SK-N-SH treated with all-trans-retinoic acid at 6 μM for 48 hours (cell line): ENCODE measurements around the gene SOX8.

ENCODE experiments used
- ARNTL ChIP-seq: fragments of 450-650 bp; formaldehyde crosslinking; IDR thresholded peaks from 2 replicates; pipeline ENCODE4 v1.5.0; 2020; ENCODE audit warnings: low read depth, mild to moderate bottlenecking, moderate library complexity, borderline replicate concordance
- ESRRG ChIP-seq: fragments of 250-450 bp; sonication (Bioruptor Pico); IDR thresholded peaks from 2 replicates; pipeline ENCODE4 v1.6.1; 2021; ENCODE audit warnings: mild to moderate bottlenecking
- PATZ1 ChIP-seq: fragments of 250-450 bp; sonication (Bioruptor Pico); IDR thresholded peaks from 2 replicates; pipeline ENCODE4 v1.8.0; 2020; ENCODE audit warnings: mild to moderate bottlenecking, moderate library complexity, borderline replicate concordance
- POU6F1 ChIP-seq: fragments of 250-450 bp; sonication (Bioruptor Pico); IDR thresholded peaks from 2 replicates; pipeline ENCODE4 v1.8.0; 2021; ENCODE audit warnings: low read depth, mild to moderate bottlenecking, moderate library complexity, borderline replicate concordance
- PPARA ChIP-seq: fragments of 250-450 bp; sonication (Bioruptor Pico); IDR thresholded peaks from 2 replicates; pipeline ENCODE4 v1.5.0; 2020; ENCODE audit warnings: mild to moderate bottlenecking, borderline replicate concordance
- TSHZ2 ChIP-seq: fragments of 250-450 bp; sonication (Bioruptor Pico); IDR thresholded peaks from 2 replicates; pipeline ENCODE4 v1.5.0; 2020; ENCODE audit warnings: mild to moderate bottlenecking, moderate library complexity
- ZC3H10 ChIP-seq: fragments of 250-450 bp; sonication (Bioruptor Pico); IDR thresholded peaks from 2 replicates; pipeline ENCODE4 v1.5.1; 2021; ENCODE audit warnings: mild to moderate bottlenecking, moderate library complexity
- ZFP30 ChIP-seq: fragments of 450-650 bp; formaldehyde crosslinking; IDR thresholded peaks from 2 replicates; pipeline ENCODE4 v1.5.0; 2022; ENCODE audit warnings: mild to moderate bottlenecking, moderate library complexity
- ZNF8 ChIP-seq: fragments of 450-650 bp; formaldehyde crosslinking; IDR thresholded peaks from 2 replicates; pipeline ENCODE4 v1.5.0; 2020; ENCODE audit warnings: mild to moderate bottlenecking, moderate library complexity
- TF ChIP-seq, protein P1 (sequence below): fragments of 250-450 bp; sonication (Bioruptor Pico); IDR thresholded peaks from 2 replicates; pipeline ENCODE4 v1.5.1; 2021; ENCODE audit warnings: mild to moderate bottlenecking, moderate library complexity

DNA sequence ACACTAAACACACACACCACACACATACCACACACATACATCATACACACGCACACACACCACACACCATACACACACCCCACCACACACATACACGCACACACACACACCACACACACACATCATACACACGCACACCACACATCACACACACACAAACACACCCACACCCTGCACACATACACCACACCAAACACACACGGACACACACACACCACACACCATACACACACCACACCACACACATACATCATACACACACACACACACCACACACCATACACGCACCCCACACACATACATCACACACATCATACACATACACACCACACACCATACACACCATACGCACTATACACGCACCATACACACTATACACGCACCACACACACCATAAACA, 3.7 kb upstream of the SOX8 start:
- TF ChIP-seq ARNTL (CRISPR knock-in tag) (no peak), ESRRG (no peak), TSHZ2 (CRISPR knock-in tag) (no peak), ZNF8 (CRISPR knock-in tag) (no peak), PPARA (no peak), ZC3H10 (CRISPR knock-in tag) (no peak), POU6F1 (no peak), ZFP30 (no peak), PATZ1 (CRISPR knock-in tag) (no peak)
- TF ChIP-seq, protein P1, sequence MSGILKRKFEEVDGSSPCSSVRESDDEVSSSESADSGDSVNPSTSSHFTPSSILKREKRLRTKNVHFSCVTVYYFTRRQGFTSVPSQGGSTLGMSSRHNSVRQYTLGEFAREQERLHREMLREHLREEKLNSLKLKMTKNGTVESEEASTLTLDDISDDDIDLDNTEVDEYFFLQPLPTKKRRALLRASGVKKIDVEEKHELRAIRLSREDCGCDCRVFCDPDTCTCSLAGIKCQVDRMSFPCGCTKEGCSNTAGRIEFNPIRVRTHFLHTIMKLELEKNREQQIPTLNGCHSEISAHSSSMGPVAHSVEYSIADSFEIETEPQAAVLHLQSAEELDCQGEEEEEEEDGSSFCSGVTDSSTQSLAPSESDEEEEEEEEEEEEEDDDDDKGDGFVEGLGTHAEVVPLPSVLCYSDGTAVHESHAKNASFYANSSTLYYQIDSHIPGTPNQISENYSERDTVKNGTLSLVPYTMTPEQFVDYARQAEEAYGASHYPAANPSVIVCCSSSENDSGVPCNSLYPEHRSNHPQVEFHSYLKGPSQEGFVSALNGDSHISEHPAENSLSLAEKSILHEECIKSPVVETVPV (CRISPR knock-in tag), result no peak
